Stimulated activated CD8-positive, alpha-beta memory T cell treated with anti-CD3 and anti-CD28 coated beads, Interleukin-15, amount 100 ng/mL, for 24 hours (primary cell): ENCODE data around the gene NEK1.

Experiments
- DNase-seq: peaks from one replicate; pipeline ENCODE4 v3.0.0-alpha.2; 2020; ENCODE audit warnings: low read depth

Gene NEK1

DNA sequence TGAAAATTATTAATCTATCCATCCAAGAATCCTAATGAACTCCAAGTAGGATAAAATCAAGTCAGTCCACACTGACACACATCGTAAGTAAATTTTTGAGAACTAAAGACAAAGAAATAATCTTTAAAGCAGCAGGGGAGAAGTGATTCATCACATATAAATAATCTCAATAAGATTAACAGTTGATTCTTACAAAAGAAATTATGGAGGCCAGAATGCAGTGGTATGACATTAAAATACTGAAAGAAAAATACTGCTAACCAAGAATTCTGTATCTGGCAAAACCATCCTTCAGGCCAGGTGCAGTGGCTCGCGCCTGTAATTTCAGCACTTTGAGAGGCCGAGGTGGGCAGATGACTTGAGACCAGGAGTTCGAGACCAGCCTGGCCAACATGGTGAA is 245.6 kb downstream of the NEK1 start:
- no peak for DNase-seq

DNA sequence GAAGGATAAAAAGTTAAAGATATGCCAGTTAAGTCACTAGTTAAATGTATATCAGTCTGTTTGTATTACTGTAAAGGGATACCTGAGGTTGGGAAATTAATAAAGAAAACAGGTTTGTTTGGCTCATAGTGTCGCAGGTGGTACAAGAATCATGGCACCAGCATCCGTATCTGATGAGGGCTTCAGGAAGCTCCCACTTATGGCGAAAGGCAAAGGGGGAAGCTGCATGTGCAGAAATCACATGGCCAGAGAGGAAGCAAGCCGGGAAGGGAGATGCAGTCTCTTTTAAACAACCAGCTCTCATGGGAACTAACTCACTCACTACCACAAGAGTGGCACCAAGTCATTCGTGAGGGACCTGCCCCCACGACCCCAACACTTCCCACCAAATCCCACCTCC is 249.8 kb downstream of the NEK1 start:
- DNase-seq: no peak

DNA sequence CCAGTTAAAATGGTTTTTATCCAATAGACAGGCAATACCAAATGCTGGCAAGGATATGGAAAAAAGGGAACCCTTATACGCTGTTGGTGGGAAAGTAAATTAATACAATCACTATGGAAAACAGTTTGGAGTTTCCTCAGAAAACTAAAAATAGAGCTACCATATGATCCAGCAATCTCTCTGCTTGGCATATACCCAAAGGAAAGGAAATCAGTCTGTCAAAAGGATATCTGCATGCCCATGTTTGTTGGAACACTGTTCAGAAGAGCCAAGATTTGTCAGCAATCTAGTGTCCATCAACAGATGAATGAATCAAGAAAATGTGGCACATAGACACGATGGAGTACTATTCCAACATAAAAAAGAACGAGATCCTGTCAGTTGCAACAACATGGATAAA is 250.6 kb downstream of the NEK1 start:
- DNase-seq: no peak

DNA sequence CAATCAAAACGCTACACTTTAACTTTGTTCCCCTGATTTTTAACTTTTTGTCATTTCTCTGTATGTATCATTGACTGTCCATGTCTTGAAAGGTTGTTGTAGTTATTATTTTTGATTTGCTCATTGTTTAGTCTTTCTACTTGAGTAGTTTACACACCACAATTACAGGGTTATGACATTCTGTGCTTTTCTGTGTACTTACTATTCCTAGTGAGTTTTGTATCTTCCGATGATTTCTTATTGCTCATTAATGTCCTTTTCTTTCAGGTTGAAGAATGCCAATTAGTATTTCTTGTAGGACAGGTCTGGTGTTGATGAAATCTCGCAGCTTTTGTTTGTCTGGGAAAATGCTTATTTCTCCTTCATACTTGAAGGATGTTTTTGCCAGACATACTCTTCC is 252.4 kb downstream of the NEK1 start:
- no peak for DNase-seq

DNA sequence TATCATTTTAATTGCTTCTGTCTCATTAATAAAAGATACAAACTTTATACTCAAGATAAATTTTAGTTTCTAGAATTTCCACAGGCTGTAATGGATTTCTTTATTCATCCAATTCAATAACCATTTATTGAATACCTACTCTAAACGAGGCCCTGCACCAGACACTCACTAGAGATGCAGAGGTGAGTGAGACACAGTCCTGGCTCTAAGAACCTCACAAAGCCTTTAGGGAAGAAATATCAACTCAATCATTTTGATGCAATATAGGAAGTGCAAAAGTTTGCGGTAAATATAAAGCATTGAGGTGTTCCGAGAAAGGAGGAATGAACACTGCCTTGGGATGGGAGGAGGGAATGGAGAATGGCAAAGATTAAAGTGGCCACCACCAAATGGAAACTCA is 260.0 kb downstream of the NEK1 start:
- DNase-seq: no peak

DNA sequence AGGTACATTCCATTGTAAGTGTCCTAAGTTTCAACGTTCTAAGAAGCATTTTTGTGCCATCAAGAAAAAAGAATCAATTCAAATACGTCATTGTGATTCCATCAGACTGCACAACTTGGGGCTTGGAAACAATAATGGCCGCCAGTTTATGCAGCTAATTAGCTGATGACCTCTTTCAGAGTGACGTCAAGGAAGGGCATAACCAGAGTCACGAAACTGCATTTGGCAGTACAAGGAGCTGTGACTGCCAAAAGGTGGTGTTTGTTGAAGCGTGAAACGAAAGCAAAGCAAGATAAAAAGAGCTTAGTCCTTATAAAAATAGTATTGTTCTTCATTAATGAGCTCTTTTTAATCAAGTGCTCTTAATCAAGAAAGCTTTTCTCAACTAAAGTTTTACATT is 260.5 kb downstream of the NEK1 start:
- DNase-seq: no peak

DNA sequence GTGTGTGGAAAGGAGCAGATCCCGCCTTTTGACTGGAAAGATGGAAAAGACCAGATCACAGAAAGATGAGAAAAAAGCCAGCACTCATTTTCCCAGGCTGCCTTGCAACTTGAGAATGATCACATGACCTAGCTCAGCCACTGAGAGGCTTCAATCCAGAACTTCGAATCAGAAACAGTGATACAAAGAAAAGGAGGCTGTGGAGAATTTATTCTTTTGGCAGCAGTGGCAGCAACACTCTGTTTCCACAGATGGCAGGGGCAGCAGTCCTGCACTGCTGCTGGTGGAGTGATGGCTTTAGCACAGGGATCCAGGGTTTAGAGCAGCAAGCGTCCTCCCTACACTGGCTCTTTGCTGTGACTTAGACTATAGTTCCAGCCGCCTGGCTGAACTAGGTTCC is 263.8 kb downstream of the NEK1 start:
- DNase-seq: no peak

DNA sequence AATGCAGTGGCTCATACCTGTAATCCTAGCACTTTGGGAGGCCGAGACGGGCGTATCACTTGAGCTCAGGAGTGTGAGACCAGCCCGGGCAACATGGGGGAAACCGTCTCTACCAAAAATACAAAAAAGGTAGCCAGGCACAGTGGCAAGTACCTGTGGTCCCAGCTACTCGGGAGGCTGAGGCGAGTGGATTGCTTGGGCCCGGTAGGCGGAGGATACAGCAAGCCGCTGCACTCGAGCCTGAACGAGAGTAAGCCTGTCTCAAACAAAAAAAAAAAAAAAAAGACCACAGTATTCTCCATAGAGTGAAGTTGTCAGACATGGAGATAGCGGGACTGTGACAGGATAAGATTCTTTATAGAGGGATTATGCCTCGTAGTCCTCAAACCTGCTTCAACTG is 265.5 kb downstream of the NEK1 start:
- DNase-seq: no peak

DNA sequence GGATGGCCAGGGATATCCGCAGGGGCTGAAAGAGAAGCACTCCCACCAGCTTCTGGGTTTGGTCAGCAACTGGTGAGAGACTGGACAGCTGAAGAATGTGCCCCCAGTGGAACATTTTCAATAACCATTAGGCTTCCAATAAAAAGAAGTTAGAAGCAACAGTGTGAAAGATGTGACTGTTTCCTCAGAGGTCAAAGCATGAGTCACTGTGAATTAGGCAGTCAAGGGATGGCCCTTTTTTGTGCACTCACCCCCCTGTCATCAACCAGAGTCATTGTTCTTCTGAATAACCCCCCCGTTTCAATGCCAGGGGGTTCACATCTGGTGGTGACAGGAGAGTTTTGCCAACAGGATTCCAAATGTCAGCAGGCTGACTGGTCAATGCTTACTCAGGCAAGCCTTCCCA is 267.1 kb downstream of the NEK1 start:
- DNase-seq: no peak
